Measurements from ENCODE around the gene ARMH3.

ARMH3 gene

DNA sequence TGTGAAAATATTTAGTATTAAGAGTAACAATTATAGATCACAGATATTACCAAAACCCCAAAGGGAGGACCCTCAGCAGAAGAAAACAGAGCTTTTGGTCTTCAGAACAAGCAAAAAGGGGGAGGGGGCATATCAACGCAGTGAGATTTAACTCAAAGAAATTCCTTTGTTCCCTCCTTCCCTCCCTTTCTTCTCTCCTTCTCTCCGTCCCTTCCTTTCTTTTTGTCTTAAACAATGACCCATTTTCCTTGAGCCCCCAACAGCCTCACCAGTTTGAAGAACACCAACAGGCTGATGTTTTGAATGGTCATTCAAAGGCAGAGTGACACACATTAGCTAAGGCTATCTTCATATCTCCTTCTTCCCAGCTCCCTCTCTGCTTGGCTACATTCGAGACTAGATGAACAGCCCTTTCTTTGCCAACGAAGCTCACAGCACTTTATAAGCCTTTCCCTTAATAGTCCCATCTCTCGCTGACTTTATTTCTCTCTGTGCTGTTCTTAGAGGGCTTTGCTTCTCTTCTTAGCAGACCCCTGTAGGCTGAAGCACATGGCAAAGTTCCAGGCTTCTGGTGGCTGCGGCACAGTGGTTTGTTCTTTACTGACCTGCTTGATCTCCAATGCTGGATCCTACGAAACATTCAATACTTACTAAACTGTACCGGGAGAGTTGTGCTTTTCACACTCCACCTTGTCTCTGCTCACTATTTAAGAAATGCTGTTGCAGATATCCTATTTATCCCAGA, 136.8 kb downstream of the ARMH3 start:
- TF ChIP-seq, protein P1, sequence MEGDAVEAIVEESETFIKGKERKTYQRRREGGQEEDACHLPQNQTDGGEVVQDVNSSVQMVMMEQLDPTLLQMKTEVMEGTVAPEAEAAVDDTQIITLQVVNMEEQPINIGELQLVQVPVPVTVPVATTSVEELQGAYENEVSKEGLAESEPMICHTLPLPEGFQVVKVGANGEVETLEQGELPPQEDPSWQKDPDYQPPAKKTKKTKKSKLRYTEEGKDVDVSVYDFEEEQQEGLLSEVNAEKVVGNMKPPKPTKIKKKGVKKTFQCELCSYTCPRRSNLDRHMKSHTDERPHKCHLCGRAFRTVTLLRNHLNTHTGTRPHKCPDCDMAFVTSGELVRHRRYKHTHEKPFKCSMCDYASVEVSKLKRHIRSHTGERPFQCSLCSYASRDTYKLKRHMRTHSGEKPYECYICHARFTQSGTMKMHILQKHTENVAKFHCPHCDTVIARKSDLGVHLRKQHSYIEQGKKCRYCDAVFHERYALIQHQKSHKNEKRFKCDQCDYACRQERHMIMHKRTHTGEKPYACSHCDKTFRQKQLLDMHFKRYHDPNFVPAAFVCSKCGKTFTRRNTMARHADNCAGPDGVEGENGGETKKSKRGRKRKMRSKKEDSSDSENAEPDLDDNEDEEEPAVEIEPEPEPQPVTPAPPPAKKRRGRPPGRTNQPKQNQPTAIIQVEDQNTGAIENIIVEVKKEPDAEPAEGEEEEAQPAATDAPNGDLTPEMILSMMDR (conservative IDR thresholded peaks at IDR 0.05; ENCODE audit: control insufficient read depth, insufficient read depth, low read depth, low read length): no peak
- no peak for DNase-seq (ENCODE audit: low read depth)
- no peak overlapping the region for H3K4me3 ChIP-seq (ENCODE audit: control insufficient read depth, low read depth, low read length)

DNA sequence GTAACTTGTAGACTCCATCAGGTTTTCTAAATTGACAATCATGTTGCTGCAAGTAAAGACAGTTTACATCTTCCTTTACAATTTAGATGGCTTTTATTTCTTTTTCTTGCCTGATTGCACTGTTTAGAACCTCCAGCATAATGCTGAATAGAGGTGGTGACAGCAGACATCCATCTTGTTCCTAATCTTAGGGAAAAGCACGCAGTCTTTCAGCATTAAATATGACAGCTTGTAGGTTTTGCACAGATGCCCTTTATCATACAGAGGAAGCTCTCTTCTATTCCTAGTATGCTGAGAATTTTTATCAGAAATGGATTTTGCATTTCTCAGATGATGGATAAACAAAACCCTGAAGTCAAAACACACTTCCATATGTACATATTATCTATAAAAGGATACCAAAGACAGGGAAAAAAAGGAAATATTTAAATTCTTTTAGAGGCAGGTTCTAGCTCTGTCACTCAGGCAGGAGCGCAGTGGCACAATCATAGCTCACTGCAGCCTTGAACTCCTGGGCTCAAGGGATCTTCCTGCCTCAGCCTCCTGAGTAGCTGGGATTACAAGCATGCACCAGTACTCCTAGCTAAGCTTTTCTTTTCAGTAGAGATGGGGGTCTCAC, 143.3 kb downstream of the ARMH3 start:
- no peak for DNase-seq (ENCODE audit: low read depth)

GRCh38 chr10:101906586-101907183, 149.3 kb downstream of the ARMH3 start:
- no peak overlapping the region for H3K4me3 ChIP-seq (ENCODE audit: control insufficient read depth, low read depth, low read length)
- TF ChIP-seq, protein P1 (conservative IDR thresholded peaks at IDR 0.05; ENCODE audit: control insufficient read depth, insufficient read depth, low read depth, low read length): no peak
- no peak for DNase-seq (ENCODE audit: low read depth)

More for the DNA sequence above, 143.3 kb downstream of the ARMH3 start:
- TF ChIP-seq, protein P1 (conservative IDR thresholded peaks at IDR 0.05; ENCODE audit: control insufficient read depth, insufficient read depth, low read depth, low read length): no peak
- H3K4me3 ChIP-seq (ENCODE audit: control insufficient read depth, low read depth, low read length): no peak overlapping the region

- H3K4me3 ChIP-seq (ENCODE audit: control insufficient read depth, low read depth, low read length): no peak overlapping the region
- TF ChIP-seq, protein P1 (conservative IDR thresholded peaks at IDR 0.05; ENCODE audit: control insufficient read depth, insufficient read depth, low read depth, low read length): no peak
- no peak for DNase-seq (ENCODE audit: low read depth)
Observed at GRCh38 chr10:101905251-101905650, 150.7 kb downstream of the ARMH3 start.

DNA sequence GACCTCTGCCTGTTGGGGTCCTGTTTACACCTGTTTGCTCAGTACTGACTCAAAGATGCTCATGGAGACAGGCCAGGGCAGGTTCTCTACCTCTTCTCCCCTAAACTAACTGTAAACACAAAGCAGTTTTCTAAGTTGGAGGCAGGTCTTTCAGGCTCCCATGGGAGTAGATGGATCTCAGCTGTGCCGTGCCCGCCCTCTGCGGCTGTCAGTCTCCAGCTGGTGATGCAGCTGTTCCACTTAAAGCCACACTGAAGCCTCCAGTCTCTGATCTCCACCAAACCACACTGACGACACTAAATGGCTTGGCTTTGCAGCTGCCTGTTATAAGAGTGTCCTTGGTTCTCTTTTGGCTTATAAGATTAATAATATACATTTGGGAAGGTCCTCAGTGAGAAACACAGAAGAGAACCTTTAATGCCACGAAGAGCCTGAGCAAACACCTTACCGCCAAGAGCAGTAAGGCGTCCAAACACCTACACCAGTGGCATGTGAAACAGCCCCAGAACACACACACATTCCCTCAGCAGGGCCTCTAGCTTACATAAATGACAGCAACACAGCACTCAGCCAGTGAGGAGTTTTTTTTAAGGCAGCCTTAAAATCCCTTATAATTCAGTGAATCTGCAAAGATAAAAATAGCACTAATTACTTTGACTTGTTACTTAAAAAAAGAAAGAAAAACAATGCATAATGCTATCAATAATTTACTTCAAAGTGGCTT, 152.0 kb downstream of the ARMH3 start:
- H3K4me3 ChIP-seq (ENCODE audit: control insufficient read depth, low read depth, low read length): no peak overlapping the region
- no peak for DNase-seq (ENCODE audit: low read depth)
- TF ChIP-seq, protein P1 (conservative IDR thresholded peaks at IDR 0.05; ENCODE audit: control insufficient read depth, insufficient read depth, low read depth, low read length): no peak

- TF ChIP-seq, protein P1 (conservative IDR thresholded peaks at IDR 0.05; ENCODE audit: control insufficient read depth, insufficient read depth, low read depth, low read length): no peak
- DNase-seq (ENCODE audit: low read depth): no peak
- no peak overlapping the region for H3K4me3 ChIP-seq (ENCODE audit: control insufficient read depth, low read depth, low read length)
Observed at GRCh38 chr10:101902820-101903145, 153.2 kb downstream of the ARMH3 start.

All from fibroblast of mammary gland (primary cell).